ENCODE measurements around the gene TRPM7. TPM values are rescaled to one million over a fixed set of nuclear protein-coding genes. Genes with fewer than 3 reads are reported as not detected.

The TRPM7 gene
- total RNA-seq, 1 donor from 2014 or later, result 31.2 TPM

DNA sequence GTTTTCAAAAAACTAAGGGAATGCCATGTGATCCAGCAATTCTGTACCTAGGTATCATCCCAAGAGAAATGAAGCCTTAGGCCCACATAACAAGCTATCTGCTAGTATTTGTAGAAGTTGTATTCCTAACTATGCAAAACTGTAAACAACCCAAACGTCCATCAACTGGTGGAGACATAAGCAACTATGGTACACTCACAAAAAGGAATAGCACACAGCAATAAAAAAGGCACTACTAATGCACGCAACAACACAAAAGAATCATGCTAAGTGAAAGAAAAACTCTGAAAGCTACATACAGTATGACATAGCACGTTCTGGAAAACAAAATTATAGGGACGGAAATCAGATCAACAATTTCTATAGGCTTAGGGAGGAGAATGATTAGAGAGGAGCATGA is 155.4 kb downstream of the TRPM7 start:
- no peak for DNase-seq (ENCODE audit: low read depth)

DNA sequence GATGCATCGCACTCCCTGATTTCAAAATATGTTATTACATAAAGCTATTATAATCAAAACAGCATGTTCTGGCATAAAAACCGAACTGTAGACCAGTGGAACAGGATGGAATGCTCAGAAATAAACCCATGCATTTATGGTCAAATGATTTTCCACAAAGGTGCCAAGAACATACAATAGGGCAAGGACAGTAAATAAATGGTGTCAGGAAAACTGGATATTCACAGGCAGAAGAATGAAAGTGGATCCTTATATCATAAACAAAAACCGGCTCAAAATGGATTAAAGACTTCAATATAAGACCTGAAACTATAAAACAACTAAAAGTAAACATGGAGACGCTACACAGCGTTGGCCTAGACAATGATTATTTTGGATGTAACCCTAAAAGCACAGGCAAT is 162.7 kb downstream of the TRPM7 start:
- TF ChIP-seq, protein P1, sequence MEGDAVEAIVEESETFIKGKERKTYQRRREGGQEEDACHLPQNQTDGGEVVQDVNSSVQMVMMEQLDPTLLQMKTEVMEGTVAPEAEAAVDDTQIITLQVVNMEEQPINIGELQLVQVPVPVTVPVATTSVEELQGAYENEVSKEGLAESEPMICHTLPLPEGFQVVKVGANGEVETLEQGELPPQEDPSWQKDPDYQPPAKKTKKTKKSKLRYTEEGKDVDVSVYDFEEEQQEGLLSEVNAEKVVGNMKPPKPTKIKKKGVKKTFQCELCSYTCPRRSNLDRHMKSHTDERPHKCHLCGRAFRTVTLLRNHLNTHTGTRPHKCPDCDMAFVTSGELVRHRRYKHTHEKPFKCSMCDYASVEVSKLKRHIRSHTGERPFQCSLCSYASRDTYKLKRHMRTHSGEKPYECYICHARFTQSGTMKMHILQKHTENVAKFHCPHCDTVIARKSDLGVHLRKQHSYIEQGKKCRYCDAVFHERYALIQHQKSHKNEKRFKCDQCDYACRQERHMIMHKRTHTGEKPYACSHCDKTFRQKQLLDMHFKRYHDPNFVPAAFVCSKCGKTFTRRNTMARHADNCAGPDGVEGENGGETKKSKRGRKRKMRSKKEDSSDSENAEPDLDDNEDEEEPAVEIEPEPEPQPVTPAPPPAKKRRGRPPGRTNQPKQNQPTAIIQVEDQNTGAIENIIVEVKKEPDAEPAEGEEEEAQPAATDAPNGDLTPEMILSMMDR (IDR thresholded peaks at IDR 0.05; ENCODE audit: insufficient read depth, low read length, poor library complexity, severe bottlenecking), result no peak
- Histone ChIP-seq H3K36me3 (ENCODE audit: control insufficient read depth, insufficient read depth, low read length) (no peaks in the 10 kb centered on the region), H3K27me3 (ENCODE audit: control insufficient read depth, insufficient read depth, low read length) (no peaks in the 10 kb centered on the region), H3K4me3 (ENCODE audit: low read depth, low read length) (no peak overlapping the region)
- DNase-seq (ENCODE audit: low read depth), result no peak

More for the DNA sequence above, 155.4 kb downstream of the TRPM7 start:
- Histone ChIP-seq H3K27me3 (ENCODE audit: control insufficient read depth, insufficient read depth, low read length) (no peaks in the 10 kb centered on the region), H3K36me3 (ENCODE audit: control insufficient read depth, insufficient read depth, low read length) (no peaks in the 10 kb centered on the region), H3K4me3 (ENCODE audit: low read depth, low read length) (no peak overlapping the region)
- TF ChIP-seq, protein P1 (IDR thresholded peaks at IDR 0.05; ENCODE audit: insufficient read depth, low read length, poor library complexity, severe bottlenecking), result no peak

DNA sequence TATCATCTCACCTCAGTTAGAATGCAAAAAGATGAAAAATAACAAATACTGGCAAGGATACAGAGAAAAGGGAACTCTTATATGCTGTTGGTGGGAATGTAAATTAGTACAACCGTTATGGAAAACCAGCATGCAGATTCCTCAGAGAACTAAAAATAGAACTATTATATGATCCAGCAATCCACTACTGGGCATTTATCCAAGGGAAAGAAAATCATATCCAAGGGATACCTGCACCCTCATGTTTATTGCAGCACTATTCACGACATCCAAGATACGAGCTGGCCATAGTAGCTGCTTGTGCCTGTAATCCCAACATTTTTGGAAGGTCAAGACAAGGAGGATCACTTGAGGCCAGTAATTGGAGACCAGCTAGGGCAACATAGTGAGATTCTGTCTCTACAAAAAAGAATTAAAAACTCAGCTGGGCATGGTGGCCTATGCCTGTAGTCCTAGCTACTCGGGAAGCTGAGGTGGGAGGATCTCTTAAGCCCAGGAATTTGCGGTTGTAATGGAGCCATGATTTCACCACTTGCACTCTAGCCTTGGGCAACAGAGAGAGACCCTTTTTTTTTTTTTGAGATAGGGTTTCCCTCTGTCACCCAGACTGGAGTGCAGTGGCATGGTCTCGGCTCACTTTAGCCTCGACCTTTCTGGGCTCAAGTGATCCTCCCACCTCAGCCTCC is 166.7 kb downstream of the TRPM7 start:
- TF ChIP-seq, protein P1 (IDR thresholded peaks at IDR 0.05; ENCODE audit: insufficient read depth, low read length, poor library complexity, severe bottlenecking), result no peak

DNA sequence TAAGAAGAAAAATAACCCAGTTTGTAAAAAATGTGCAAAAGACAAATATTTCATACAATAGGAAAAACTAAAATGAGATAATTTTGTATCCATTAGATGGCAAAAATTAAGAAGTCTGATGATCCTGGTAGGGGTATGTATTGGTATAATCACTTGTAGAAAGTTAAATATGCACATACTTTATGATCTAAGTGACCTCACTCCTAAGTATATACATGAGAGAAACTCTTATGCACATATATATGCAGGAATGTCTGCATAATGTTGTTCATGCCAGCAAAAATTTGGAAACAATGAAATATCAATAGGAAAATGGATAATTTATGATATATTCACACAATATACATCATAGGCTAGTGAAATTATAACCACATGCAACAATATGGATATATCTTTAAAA is 173.6 kb downstream of the TRPM7 start:
- Histone ChIP-seq H3K4me3 (ENCODE audit: low read depth, low read length) (no peak overlapping the region), H3K27me3 (ENCODE audit: control insufficient read depth, insufficient read depth, low read length) (no peaks in the 10 kb centered on the region), H3K36me3 (ENCODE audit: control insufficient read depth, insufficient read depth, low read length) (no peaks in the 10 kb centered on the region)
- no peak for DNase-seq (ENCODE audit: low read depth)
- TF ChIP-seq, protein P1 (IDR thresholded peaks at IDR 0.05; ENCODE audit: insufficient read depth, low read length, poor library complexity, severe bottlenecking), result no peak

More for the DNA sequence above, 166.7 kb downstream of the TRPM7 start:
- DNase-seq (ENCODE audit: low read depth), result no peak
- Histone ChIP-seq H3K27me3 (ENCODE audit: control insufficient read depth, insufficient read depth, low read length) (no peaks in the 10 kb centered on the region), H3K4me3 (ENCODE audit: low read depth, low read length) (no peak overlapping the region), H3K36me3 (ENCODE audit: control insufficient read depth, insufficient read depth, low read length) (no peaks in the 10 kb centered on the region)

Other genes with a start within 250 kb of the TRPM7 start
- gene USP50, start 140.1 kb downstream of the TRPM7 start, total RNA-seq, result 0.41 TPM in 1 of 2 replicates, not detected in the other
- gene SPPL2A, start 78.9 kb upstream of the TRPM7 start, total RNA-seq, result 91.7 and 138 TPM in 2 replicates
- gene AP4E1, start 221.9 kb upstream of the TRPM7 start, total RNA-seq, result 11.0 and 11.3 TPM in 2 replicates

Data from kidney epithelial cell (primary cell).